Measurements from ENCODE around the gene AUH. TPM values are rescaled to one million over a fixed set of nuclear protein-coding genes. Genes with fewer than 3 reads are reported as not detected.

Gene AUH
- total RNA-seq, 1 experiment from 2014 or later, result 21.7 TPM

- DNase-seq, result no peak
- Histone ChIP-seq H3K27me3 (ENCODE audit: insufficient read depth, low read length) (no peaks in the 10 kb centered on the region), H2AK5ac (ENCODE audit: insufficient read length, low read length) (no peak overlapping the region), H3K56ac (ENCODE audit: insufficient read length, low read depth, low read length) (no peak overlapping the region), H3K9ac (ENCODE audit: extremely low read depth, insufficient read length, low read length) (no peak overlapping the region), H3K14ac (ENCODE audit: insufficient read depth, low read length) (no peak overlapping the region), H4K20me1 (ENCODE audit: control insufficient read depth, insufficient read depth, insufficient read length) (no peaks in the 10 kb centered on the region), H3K9me3 (ENCODE audit: control insufficient read depth, low read depth, low read length) (no peaks in the 10 kb centered on the region), H3K23me2 (ENCODE audit: insufficient read length, low read depth, low read length, poor library complexity, severe bottlenecking) (no peaks in the 10 kb centered on the region), H2BK20ac (ENCODE audit: low read depth, low read length, poor library complexity, severe bottlenecking) (no peak overlapping the region), H3K23ac (ENCODE audit: insufficient read length, low read depth, low read length) (no peak overlapping the region), H2BK120ac (ENCODE audit: low read depth, low read length, poor library complexity, severe bottlenecking) (no peak overlapping the region), H3K79me1 (ENCODE audit: insufficient read depth, low read depth, low read length, poor library complexity, severe bottlenecking) (no peaks in the 10 kb centered on the region), H3K79me2 (ENCODE audit: insufficient read depth, low read length) (no peaks in the 10 kb centered on the region), H3K4ac (ENCODE audit: low read depth, low read length) (no peak overlapping the region), H3K27ac (ENCODE audit: insufficient read length, low read depth, low read length) (no peak overlapping the region), H4K5ac (ENCODE audit: insufficient read length, low read depth, low read length) (no peak overlapping the region), H2BK15ac (ENCODE audit: low read depth, low read length) (no peak overlapping the region), H4K8ac (replicated peaks; ENCODE audit: insufficient read length, low read depth, low read length) (no peak overlapping the region), H3T11ph (ENCODE audit: low read length) (no peak overlapping the region), H2AFZ (ENCODE audit: low read length) (no peak overlapping the region), H2BK5ac (ENCODE audit: insufficient read length, low read length) (no peak overlapping the region), H3K18ac (ENCODE audit: insufficient read length, low read depth, low read length) (no peak overlapping the region), H4K91ac (ENCODE audit: insufficient read length, low read depth, low read length) (no peak overlapping the region), H3K4me1 (ENCODE audit: insufficient read depth, low read length) (no peaks in the 10 kb centered on the region), H2BK12ac (ENCODE audit: insufficient read length, low read depth, low read length) (no peak overlapping the region), H3K4me2 (ENCODE audit: insufficient read depth, insufficient read length, low read length) (no peak overlapping the region)
- Mint-ChIP-seq H3K27ac (no peak overlapping the region), H3K27me3 (ENCODE audit: low read depth) (no peaks in the 10 kb centered on the region), H3K4me3 (no peak overlapping the region), H3K36me3 (ENCODE audit: insufficient read depth in 1 of 3, low read depth in 3 of 3) (peaks cover 1 to 10% (median 3%) of the 10 kb centered on the region in 3 experiments; a peak in 4 of 7 replicates), H3K9me3 (peaks cover 14 to 17% of the 10 kb centered on the region in 2 experiments; a peak in 4 of 5 replicates), H3K4me1 (no peaks in the 10 kb centered on the region)
- WGBS (ENCODE audit: extremely low coverage, insufficient read length, low lambda C conversion rate), result no CpG with 5 or more reads among the region's 4 CpGs
- no peak for TF ChIP-seq CTCF (conservative IDR thresholded peaks at IDR 0.05)
These were observed 20.6 kb upstream of the AUH start for GRCh38 chr9:91382298-91382697.
